ENCODE results near the gene HDHD5. TPM values are rescaled to one million over a fixed set of nuclear protein-coding genes. Genes with fewer than 3 reads are reported as not detected.
"Not testable (repeated sequence)": the region's sequence is repeated elsewhere in the genome, so short reads cannot be mapped to it uniquely, and the experiment has no call there.

The HDHD5 gene
- total RNA-seq, 2 experiments from 2014 or later: 38.5 to 40.7 TPM

DNA sequence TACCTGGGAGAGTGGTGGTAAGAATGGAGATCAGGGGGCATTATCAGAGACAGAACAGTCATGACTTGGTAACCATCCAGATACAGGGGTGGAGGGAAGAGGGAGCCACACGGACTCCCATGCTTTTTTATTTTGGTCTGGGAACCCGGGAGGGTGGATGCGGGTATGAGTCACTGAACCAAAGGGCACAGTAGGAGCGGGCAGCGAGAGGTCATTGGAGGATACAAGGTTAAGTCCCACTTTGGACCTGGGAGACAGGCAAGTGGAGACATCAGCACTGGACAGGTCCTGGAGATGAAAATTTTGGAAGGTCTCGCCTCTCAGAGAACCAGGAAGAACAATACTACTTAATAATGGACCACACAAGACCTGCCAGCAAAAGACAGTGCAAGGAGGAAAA, 6.7 kb downstream of the HDHD5 start:
- ATAC-seq (no peak), DNase-seq (no peak)
- CTCF ChIA-PET: interaction anchor here (1.9 kb wide), 1 partner anchor 19 kb away, joined by 5 read pairs; no protein-coding TSS in a partner anchor
- POLR2A ChIA-PET: no interaction called here
- peaks cover 26% of the 10 kb centered on the region for H3K4me1 Mint-ChIP-seq (ENCODE audit: low read depth)
- H3K9me3 Mint-ChIP-seq (ENCODE audit: insufficient read depth): no peaks in the 10 kb centered on the region
- H3K4me3 Mint-ChIP-seq: no peak overlapping the region
- no peak overlapping the region for H3K27ac Mint-ChIP-seq
- no peaks in the 10 kb centered on the region for H3K27me3 Mint-ChIP-seq (ENCODE audit: low read depth)
- peaks cover 20% of the 10 kb centered on the region for H3K36me3 Mint-ChIP-seq (ENCODE audit: low read depth)

DNA sequence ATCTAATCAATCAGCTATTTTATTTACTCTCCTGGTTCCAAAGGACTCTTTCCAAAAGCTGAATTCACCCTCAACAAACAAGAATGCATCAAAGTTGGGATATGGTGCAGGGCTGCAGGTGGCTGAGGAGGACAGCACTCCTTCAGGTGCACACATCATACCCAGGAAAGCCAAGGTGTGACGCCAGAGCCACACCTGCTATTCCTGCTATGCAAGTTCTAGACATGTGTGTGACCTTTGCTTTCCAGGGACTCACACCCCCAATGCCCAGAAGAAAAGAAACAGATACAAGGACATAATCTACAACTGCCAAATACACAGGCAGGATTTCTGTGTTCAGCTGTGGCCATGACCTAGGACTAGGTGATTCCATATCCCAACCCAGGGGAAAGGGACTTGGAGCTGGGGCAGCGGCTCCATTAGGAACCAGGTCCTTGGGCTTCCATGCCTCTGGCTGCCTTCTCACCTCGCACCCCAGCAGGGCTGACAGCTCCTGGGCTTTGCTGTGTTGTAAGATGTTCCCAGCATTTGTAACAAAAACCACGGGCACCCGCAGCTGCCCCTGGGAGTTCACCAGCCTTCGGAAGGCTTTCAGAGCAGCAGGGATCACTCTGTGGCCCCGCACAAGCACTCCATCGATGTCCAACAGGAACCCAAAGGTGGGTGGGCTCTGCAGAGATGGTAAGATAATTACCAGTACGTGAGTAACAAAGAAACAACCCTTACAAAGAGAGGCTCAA, 9.8 kb downstream of the HDHD5 start:
- H3K4me1 Mint-ChIP-seq (ENCODE audit: low read depth): peaks cover 13% of the 10 kb centered on the region
- DNase-seq (no peak), ATAC-seq (no peak)
- no peaks in the 10 kb centered on the region for H3K27me3 Mint-ChIP-seq (ENCODE audit: low read depth)
- ChIA-PET POLR2A (no interaction called here), CTCF (interaction anchor here (2.1 kb wide), 1 partner anchor 22 kb away, joined by 9 read pairs; no protein-coding TSS in a partner anchor)
- H3K36me3 Mint-ChIP-seq (ENCODE audit: low read depth): peaks cover 18% of the 10 kb centered on the region
- H3K9me3 Mint-ChIP-seq (ENCODE audit: insufficient read depth): no peaks in the 10 kb centered on the region
- no peak overlapping the region for H3K27ac Mint-ChIP-seq
- H3K4me3 Mint-ChIP-seq: no peak overlapping the region

DNA sequence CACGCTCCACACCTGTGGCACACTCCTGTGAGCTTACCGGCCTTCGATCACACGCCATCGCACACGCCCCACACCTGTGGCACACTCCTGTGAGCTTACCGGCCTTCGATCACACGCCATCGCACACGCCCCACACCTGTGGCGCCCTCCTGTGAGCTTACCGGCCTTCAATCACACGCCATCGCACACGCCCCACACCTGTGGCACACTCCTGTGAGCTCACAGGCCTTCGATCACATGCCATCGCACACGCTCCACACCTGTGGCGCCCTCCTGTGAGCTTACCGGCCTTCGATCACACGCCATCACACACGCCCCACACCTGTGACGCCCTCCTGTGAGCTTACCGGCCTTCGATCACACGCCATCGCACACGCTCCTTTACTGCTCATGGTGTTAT, 11.6 kb downstream of the HDHD5 start:
- H3K27ac Mint-ChIP-seq; H3K4me3 Mint-ChIP-seq; H3K27me3 Mint-ChIP-seq (ENCODE audit: low read depth); H3K9me3 Mint-ChIP-seq (ENCODE audit: insufficient read depth); DNase-seq; POLR2A ChIA-PET; ATAC-seq: not testable (repeated sequence)
- Mint-ChIP-seq H3K36me3 (ENCODE audit: low read depth) (peaks cover 25% of the 10 kb centered on the region), H3K4me1 (ENCODE audit: low read depth) (peaks cover 13% of the 10 kb centered on the region)
- CTCF ChIA-PET: interaction anchor here (1.2 kb wide), 1 partner anchor 73 kb away, joined by 3 read pairs; no protein-coding TSS in a partner anchor

DNA sequence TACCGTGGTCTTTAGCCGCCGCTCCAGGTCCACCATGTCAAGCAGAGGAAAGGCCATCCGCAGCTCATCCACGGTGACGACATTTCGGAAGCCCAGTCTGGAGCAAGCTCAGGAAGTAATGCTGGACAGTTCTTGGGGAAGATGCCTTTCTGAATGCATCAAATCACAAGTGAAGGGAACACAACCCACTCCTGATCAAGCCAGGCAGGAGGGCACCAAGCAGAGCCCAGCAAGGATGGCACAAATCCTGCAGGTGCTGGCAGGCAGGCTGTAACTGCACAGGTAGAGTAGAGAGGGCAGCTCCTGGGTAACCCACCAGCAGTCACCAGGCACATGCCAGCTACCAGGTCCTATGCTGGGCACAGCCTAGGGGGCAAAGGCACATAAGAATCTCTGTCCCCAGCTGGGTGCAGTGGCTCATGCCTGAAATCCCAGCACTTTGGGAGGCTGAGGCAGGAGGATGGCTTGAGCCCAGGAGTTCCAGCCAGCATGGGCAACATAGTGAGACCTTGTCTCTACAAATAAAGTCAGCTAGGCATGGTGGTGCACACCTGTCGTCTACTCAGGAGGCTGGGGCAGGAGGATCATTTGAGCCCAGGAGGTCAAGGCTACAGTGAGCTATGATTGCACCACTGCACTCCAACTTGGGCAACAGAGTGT, 13.9 kb downstream of the HDHD5 start:
- H3K9me3 Mint-ChIP-seq (ENCODE audit: insufficient read depth): no peaks in the 10 kb centered on the region

DNA sequence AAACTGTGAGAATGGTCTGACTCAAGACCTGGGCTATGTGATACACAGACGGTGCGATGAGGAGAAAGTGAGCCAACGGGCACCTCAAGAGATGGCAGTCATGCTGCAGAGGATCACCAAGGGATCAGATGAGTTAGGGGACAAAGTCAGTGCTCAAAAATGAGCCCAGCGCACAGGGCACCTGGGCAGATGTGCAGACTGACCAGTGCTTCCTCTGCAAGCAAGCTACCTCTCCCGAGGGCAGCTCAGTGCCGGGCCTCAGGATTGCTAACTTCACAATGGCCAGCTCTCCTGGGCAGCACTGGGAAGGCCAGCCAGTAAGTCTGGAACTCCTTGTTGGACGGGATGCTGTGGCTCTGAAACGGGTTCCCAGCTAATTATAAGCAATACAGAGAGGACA, 15.3 kb downstream of the HDHD5 start:
- Mint-ChIP-seq H3K27me3 (ENCODE audit: low read depth) (no peaks in the 10 kb centered on the region), H3K27ac (no peak overlapping the region), H3K4me3 (no peak overlapping the region), H3K36me3 (ENCODE audit: low read depth) (peaks cover 31% of the 10 kb centered on the region), H3K4me1 (ENCODE audit: low read depth) (peaks cover 5% of the 10 kb centered on the region), H3K9me3 (ENCODE audit: insufficient read depth) (no peaks in the 10 kb centered on the region)
- ChIA-PET POLR2A (no interaction called here), CTCF (no interaction called here)
- ATAC-seq (no peak), DNase-seq (no peak)

More for the DNA sequence above, 13.9 kb downstream of the HDHD5 start:
- DNase-seq: no peak
- Mint-ChIP-seq H3K4me1 (ENCODE audit: low read depth) (peaks cover 8% of the 10 kb centered on the region), H3K27me3 (ENCODE audit: low read depth) (no peaks in the 10 kb centered on the region), H3K27ac (peak overlapping the region; percentile 34), H3K4me3 (no peak overlapping the region), H3K36me3 (ENCODE audit: low read depth) (peaks cover 27% of the 10 kb centered on the region)
- ChIA-PET POLR2A (interaction anchor here (0.5 to 0.7 kb wide), 2 partner anchors 29 to 35 kb away, joined by 3 read pairs; no protein-coding TSS in a partner anchor), CTCF (interaction anchor here (0.5 to 1.6 kb wide), 2 partner anchors 27 to 345 kb away, joined by 3 to 5 read pairs; no protein-coding TSS in a partner anchor)
- no peak for ATAC-seq

DNA sequence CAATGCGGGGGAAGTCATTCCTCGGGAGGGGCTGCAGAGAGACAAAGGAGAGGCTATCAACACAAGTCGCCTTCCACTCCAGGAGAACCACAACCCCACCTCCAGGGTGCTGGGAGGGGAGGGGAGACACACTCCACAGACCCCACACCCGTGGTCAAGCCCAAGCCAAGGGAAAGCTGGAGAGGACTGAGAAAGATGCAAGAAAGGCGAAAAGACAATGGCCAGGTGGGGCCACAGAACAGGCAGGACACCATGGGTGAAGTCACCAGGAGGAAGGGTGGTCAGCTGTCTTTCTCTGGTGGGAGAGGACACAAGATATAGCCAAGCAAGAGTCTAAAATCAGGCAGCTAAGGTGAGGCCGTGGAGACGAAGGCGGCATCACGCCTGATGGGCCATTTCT, 16.0 kb downstream of the HDHD5 start:
- no peak overlapping the region for H3K4me3 Mint-ChIP-seq
- H3K36me3 Mint-ChIP-seq (ENCODE audit: low read depth): peaks cover 34% of the 10 kb centered on the region
- no peak for DNase-seq
- ChIA-PET CTCF (interaction anchor here (0.7 to 1.3 kb wide), 2 partner anchors 19 to 225 kb away, joined by 3 read pairs; no protein-coding TSS in a partner anchor), POLR2A (no interaction called here)
- no peaks in the 10 kb centered on the region for H3K4me1 Mint-ChIP-seq (ENCODE audit: low read depth)
- ATAC-seq: no peak
- no peaks in the 10 kb centered on the region for H3K9me3 Mint-ChIP-seq (ENCODE audit: insufficient read depth)
- H3K27me3 Mint-ChIP-seq (ENCODE audit: low read depth): no peaks in the 10 kb centered on the region
- H3K27ac Mint-ChIP-seq: no peak overlapping the region

DNA sequence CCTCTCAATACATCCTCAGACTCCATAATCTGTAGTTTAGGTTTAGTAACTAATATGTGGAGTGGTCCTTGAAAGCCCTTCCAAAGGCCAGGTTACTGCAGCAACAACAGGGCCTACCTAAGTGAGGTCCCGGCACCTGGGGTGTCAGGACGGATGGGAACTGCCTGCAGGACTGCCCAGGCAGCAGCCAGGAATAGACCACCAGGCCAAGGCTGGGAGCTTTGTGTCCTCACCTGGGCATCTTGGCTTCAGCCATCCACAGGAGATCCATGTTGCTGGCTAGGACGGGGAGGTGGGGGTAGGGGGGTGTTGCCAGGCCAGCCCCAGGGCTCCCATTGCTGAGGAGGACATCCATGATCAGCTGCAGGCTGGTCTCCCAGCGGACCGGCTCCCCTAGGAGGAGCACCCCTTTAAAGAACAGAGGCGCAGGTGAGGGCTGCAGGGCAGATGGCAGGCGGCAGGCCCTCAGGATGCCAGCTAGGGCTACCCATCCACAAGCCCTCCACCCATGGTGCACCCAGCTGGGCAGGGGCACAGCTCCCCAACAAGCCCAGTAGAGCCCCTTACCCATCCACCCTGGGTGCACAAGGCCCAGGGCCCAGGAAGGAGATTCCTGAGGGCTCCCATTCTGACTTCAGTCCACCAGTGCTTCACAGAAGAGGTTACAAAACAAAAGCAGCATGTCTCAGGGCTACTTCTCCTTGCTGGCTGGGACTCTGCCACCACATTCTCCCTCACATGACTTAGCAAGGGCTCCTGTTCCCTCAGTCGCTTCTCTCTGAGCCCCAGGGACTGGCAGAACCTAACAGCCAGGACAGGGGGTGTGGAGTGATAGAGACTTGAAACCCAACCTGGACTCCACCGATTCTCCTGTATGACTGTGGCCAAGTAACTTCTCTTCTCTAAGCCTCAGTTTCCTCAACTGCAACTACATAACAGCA, 18.0 kb downstream of the HDHD5 start:
- Mint-ChIP-seq H3K27ac (peak overlapping the region; percentile 67), H3K9me3 (ENCODE audit: insufficient read depth) (no peaks in the 10 kb centered on the region), H3K27me3 (ENCODE audit: low read depth) (no peaks in the 10 kb centered on the region), H3K4me3 (no peak overlapping the region), H3K4me1 (ENCODE audit: low read depth) (no peaks in the 10 kb centered on the region), H3K36me3 (ENCODE audit: low read depth) (peaks cover 29% of the 10 kb centered on the region)
- DNase-seq: no peak
- no peak for ATAC-seq
- CTCF ChIA-PET: interaction anchor here (0.9 kb wide), 1 partner anchor 30 kb away, joined by 3 read pairs; no protein-coding TSS in a partner anchor
- POLR2A ChIA-PET: no interaction called here

DNA sequence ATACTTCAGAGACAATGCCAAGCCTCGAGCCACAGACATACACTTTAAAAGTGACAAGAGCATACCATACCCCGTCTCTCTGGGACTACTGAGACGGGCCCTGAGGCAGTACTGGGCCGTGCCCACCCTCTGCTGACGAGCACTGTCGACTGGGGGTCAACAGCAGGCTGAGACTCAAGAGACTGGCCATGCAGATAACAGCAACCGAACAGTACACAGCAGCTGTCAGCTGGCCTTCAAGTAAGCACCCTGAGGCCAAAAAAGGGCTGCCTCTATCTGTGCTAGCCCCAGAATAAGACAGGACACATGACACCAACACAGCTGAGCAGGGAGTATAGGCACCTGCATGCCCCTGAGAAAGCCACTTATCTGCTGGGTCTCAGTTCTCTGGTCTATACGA, 19.1 kb downstream of the HDHD5 start:
- ChIA-PET POLR2A (no interaction called here), CTCF (no interaction called here)
- Mint-ChIP-seq H3K27ac (no peak overlapping the region), H3K27me3 (ENCODE audit: low read depth) (no peaks in the 10 kb centered on the region), H3K4me3 (no peak overlapping the region), H3K4me1 (ENCODE audit: low read depth) (no peaks in the 10 kb centered on the region), H3K9me3 (ENCODE audit: insufficient read depth) (no peaks in the 10 kb centered on the region), H3K36me3 (ENCODE audit: low read depth) (peaks cover 28% of the 10 kb centered on the region)
- no peak for DNase-seq
- ATAC-seq: no peak

DNA sequence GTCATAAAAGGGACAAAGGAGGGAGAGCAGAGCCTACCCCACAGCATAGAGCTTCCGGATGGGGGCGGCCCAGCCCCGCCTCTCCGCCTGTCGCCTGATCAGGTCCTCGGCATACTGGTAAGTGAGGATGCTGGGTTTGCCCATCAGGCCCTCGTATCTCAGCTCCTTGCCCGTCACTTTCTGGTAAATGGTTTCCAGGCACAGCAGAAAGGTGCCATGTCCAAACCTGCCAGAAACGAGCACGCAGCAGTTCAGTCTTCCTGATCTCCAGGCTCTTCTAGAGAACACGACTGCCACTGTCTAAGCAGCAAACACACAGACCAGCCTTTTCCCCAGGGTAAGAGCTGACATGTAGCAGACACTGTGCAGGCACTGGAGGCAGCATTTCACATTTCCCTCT, 20.6 kb downstream of the HDHD5 start:
- H3K27me3 Mint-ChIP-seq (ENCODE audit: low read depth): no peaks in the 10 kb centered on the region
- no peak overlapping the region for H3K27ac Mint-ChIP-seq
- ATAC-seq (no peak), DNase-seq (no peak)
- ChIA-PET POLR2A (no interaction called here), CTCF (interaction anchor here (1.0 kb wide), 1 partner anchor 33 kb away, joined by 3 read pairs; no protein-coding TSS in a partner anchor)
- H3K4me3 Mint-ChIP-seq: no peak overlapping the region
- peaks cover 25% of the 10 kb centered on the region for H3K36me3 Mint-ChIP-seq (ENCODE audit: low read depth)
- H3K4me1 Mint-ChIP-seq (ENCODE audit: low read depth): no peaks in the 10 kb centered on the region
- H3K9me3 Mint-ChIP-seq (ENCODE audit: insufficient read depth): no peaks in the 10 kb centered on the region

DNA sequence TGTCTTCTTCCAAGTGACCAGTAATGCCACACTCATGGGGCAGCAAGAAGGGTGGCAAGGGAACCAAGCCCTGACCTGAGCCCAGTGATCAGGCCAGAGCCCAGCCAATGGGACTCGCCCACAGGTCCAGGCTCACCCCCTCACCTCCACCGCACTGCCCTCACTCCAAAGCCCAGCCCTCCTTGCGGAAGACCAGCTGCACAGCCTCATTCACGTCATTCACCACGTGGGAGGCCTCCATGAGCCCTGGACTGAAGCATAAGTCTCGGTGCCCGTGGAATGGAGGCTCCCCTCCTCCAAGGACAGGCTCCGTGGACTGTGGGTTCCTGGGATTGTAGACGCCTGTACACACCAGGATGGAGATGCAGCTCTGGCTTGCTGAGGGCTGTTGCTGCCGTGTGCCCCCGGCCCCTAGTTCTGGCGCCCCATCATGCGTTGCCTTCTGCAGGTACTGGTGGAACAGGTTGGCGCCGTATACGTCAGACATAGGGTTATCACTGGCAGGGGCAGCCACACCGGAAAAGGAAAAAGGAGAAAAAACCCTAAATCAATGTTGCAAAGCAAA, 21.1 kb downstream of the HDHD5 start:
- ChIA-PET POLR2A (no interaction called here), CTCF (no interaction called here)
- Mint-ChIP-seq H3K27me3 (ENCODE audit: low read depth) (no peaks in the 10 kb centered on the region), H3K36me3 (ENCODE audit: low read depth) (peaks cover 24% of the 10 kb centered on the region), H3K27ac (no peak overlapping the region), H3K4me3 (no peak overlapping the region), H3K9me3 (ENCODE audit: insufficient read depth) (no peaks in the 10 kb centered on the region), H3K4me1 (ENCODE audit: low read depth) (no peaks in the 10 kb centered on the region)
- ATAC-seq: no peak
- no peak for DNase-seq

DNA sequence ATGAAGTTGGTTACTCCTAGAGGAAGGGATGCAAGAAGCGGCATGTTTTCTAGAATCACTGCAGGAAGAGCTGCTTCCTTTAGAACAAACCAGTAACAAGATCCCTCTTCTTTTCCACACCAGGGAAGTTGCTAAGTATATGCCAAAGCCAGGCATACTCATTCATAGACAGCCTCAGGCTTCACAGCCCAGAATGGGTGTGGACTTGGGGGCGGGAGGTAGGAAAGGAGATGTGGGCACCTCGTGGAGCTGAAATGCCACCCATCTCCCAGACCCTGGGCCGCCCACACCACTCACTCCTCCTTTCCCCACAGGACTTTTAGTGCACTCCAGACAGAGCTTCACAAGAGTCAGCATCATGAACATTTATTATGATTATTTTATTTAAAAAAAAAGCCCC, 21.9 kb downstream of the HDHD5 start:
- ChIA-PET POLR2A (no interaction called here), CTCF (interaction anchor here (0.5 kb wide), 1 partner anchor 156 kb away, joined by 3 read pairs; no protein-coding TSS in a partner anchor)
- no peaks in the 10 kb centered on the region for H3K27me3 Mint-ChIP-seq (ENCODE audit: low read depth)
- ATAC-seq: no peak
- no peak for DNase-seq
- no peaks in the 10 kb centered on the region for H3K9me3 Mint-ChIP-seq (ENCODE audit: insufficient read depth)
- H3K36me3 Mint-ChIP-seq (ENCODE audit: low read depth): peaks cover 18% of the 10 kb centered on the region
- H3K4me1 Mint-ChIP-seq (ENCODE audit: low read depth): no peaks in the 10 kb centered on the region
- no peak overlapping the region for H3K4me3 Mint-ChIP-seq
- peak overlapping the region; percentile 23 for H3K27ac Mint-ChIP-seq
